Measurements from ENCODE around the gene PTPRS. TPM values are rescaled to one million over a fixed set of nuclear protein-coding genes. Genes with fewer than 3 reads are reported as not detected.

The PTPRS gene
- total and polyA plus RNA-seq, 2 of the 8 experiments (the other 6 are each of a cell fraction or from before 2014, with no cell fraction given), result 96.8 to 223 TPM

DNA sequence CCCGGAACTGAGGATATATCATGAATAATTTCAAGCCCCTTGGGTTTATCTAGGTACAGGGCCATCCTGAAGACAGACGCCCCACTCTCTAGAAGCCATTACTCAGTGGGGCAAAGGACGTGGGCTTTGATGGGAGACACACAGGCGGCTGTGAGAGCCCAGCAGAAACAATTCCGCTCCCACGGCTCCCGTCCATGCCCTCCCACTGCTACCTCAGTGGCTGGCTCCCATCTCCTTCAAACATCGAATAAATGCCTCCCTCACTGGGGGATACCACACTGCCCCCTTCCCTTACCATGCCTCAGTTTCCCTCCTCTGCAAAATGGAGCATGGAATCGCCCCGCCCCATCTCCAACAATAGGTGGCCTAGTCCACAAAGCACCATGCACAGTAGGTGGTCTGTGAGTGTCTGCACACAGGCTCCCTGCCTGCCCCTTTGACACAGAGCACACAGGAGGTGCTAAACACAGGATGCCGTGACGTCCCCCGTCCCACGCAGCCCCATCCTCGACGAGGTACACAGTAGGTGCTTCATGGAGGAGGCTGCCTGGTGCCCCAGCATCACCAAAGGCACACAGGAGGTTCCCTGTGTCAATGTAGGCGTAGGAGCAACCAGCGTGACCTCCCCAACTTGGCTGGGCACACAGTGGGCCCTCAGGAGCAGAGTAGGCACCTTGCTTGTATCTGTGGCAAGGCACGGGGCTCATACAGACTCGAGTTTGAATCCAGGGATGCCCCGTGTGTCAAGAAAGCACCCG is 46.0 kb downstream of the PTPRS start:
- Histone ChIP-seq H2BK12ac (ENCODE audit: low read depth, low read length) (peak overlapping the region; percentile 84; the same call in 1 of the 2 replicates), H2BK120ac (replicated peaks; ENCODE audit: low read depth, low read length) (no peak overlapping the region), H3K79me2 (ENCODE audit: control insufficient read depth in 1 of 2, insufficient read depth in 2 of 2, low read length in 2 of 2) (peaks cover 8 to 60% of the 10 kb centered on the region in 2 experiments), H3K9ac (replicated peaks in 1 of 4; ENCODE audit: extremely low read depth in 1 of 4, low read depth in 3 of 4, low read length in 3 of 4) (no peak overlapping the region; a peak in 1 of 7 replicates), H3K23ac (ENCODE audit: insufficient read length) (no peak overlapping the region), H3K4me1 (replicated peaks in 1 of 4; ENCODE audit: control insufficient read depth in 3 of 4, insufficient read depth in 4 of 4, low read length in 3 of 4) (peaks cover 0 to 27% (median 18%) of the 10 kb centered on the region in 4 experiments; a peak in 6 of 7 replicates), H3K27me3 (replicated peaks in 1 of 4; ENCODE audit: control insufficient read depth in 3 of 4, extremely low read depth in 1 of 4, insufficient read depth in 3 of 4, low read length in 3 of 4) (no peaks in the 10 kb centered on the region), H2AFZ (ENCODE audit: low read length) (no peak overlapping the region), H3K4me2 (ENCODE audit: insufficient read depth in 1 of 2, low read depth in 2 of 2, low read length in 2 of 2) (peak overlapping the region; percentile 71 to 88), H2BK20ac (ENCODE audit: low read length) (0 out of 2 replicates have a peak overlapping the region, but pooled peaks have one; percentile 32), H3K79me1 (ENCODE audit: low read depth, low read length) (peaks cover 25% of the 10 kb centered on the region), H4K8ac (ENCODE audit: extremely low read depth, insufficient read depth, low read length) (peak overlapping the region; percentile 43; the same call in 1 of the 2 replicates), H4K20me1 (replicated peaks in 1 of 2; ENCODE audit: control insufficient read depth in 1 of 2, insufficient read depth in 2 of 2, low read length in 2 of 2) (peaks cover 41 to 51% of the 10 kb centered on the region in 2 experiments), H3K14ac (ENCODE audit: insufficient read length) (no peak overlapping the region), H3K18ac (ENCODE audit: extremely low read depth, low read length) (no peak overlapping the region; the same call in 1 of the 2 replicates), H3K36me3 (ENCODE audit: control insufficient read depth in 2 of 4, insufficient read depth in 4 of 4, low read length in 3 of 4) (no peaks in the 10 kb centered on the region), H3K56ac (replicated peaks; ENCODE audit: insufficient read length, low read depth, low read length) (no peak overlapping the region), H4K5ac (ENCODE audit: insufficient read length, low read depth, low read length) (no peak overlapping the region), H3K9me3 (ENCODE audit: insufficient read depth in 2 of 2, low read depth in 1 of 2, low read length in 1 of 2) (no peaks in the 10 kb centered on the region), H3K27ac (ENCODE audit: low read depth, low read length) (no peak overlapping the region; the same call in 1 of the 2 replicates), H3K23me2 (ENCODE audit: low read depth, low read length) (peaks cover 12% of the 10 kb centered on the region; the same call in 1 of the 2 replicates), H4K91ac (replicated peaks; ENCODE audit: insufficient read length, low read length) (no peak overlapping the region), H3K4me3 (ENCODE audit: extremely low read depth in 1 of 4, insufficient read depth in 2 of 4, low read depth in 3 of 4, low read length in 4 of 4) (peak overlapping the region; percentile 44 to 96 (median 79)), H2BK15ac (ENCODE audit: low read length) (peak overlapping the region; percentile 61; the same call in 1 of the 2 replicates), H2BK5ac (ENCODE audit: low read depth, low read length) (peak overlapping the region; percentile 66), H2AK5ac (ENCODE audit: low read depth, low read length) (peak overlapping the region; percentile 96; the same call in 1 of the 2 replicates), H3K4ac (replicated peaks; ENCODE audit: insufficient read length, low read depth, low read length) (no peak overlapping the region)
- 78% methylated on average over 22 of the region's 22 CpGs; no CpG with 5 or more reads in 1 of the 2 experiments for WGBS, 2 experiments (ENCODE audit: extremely low coverage in 1 of 2, insufficient coverage in 1 of 2, insufficient read length in 1 of 2, insufficient replicate concordance in 2 of 2, low coverage in 1 of 2, low lambda C conversion rate in 2 of 2, missing lambda C conversion rate in 1 of 2)
- CTCF ChIA-PET (ENCODE audit: partially characterized antibody), result interaction anchor here (1.5 kb wide), 1 partner anchor 33 kb away, joined by 5 read pairs; no protein-coding TSS in a partner anchor
- FAIRE-seq, result no peak
- POLR2A ChIA-PET (ENCODE audit: partially characterized antibody), result interaction anchor here (4.9 kb wide), 1 partner anchor 45 kb away, joined by 24 read pairs; the partner anchor contains the start of gene PTPRS
- DNase-seq (ENCODE audit: low read depth in 1 of 2, low spot score in 2 of 2), result no peak
- TF ChIP-seq TEAD4 (IDR thresholded peaks at IDR 0.05; ENCODE audit: low read depth, low read length), result no peak
- TF ChIP-seq HDAC2 (IDR thresholded peaks at IDR 0.05; ENCODE audit: borderline replicate concordance in 1 of 2, low read depth in 2 of 2, low read length in 2 of 2), result no peak
- no peak for TF ChIP-seq FOSL1 (IDR thresholded peaks at IDR 0.05; ENCODE audit: insufficient read depth, low read depth, low read length)

All from H1 (cell line).